Osteoblast (primary cell): Measurements from ENCODE around the gene RPL21. TPM values are rescaled to one million over a fixed set of nuclear protein-coding genes. Genes with fewer than 3 reads are reported as not detected.
"Not testable (repeated sequence)": the region's sequence is repeated elsewhere in the genome, so short reads cannot be mapped to it uniquely, and the experiment has no call there.

ENCODE experiments used
- DNase-seq: peaks from one replicate; pipeline ENCODE4 v3.0.0; 2011; ENCODE audit warnings: low spot score, mixed read lengths; ENCODE audit not compliant: insufficient read length; ENCODE audit errors: missing footprints
- H2AFZ ChIP-seq: 2 replicates; pipeline ENCODE4 v1.6.0; 2011; ENCODE audit warnings: mild to moderate bottlenecking, low read length
- H3K27ac ChIP-seq: 2 replicates; pipeline ENCODE4 v1.5.1; 2011; ENCODE audit warnings: mild to moderate bottlenecking, low read depth, low read length, moderate library complexity
- H3K27me3 ChIP-seq: 2 replicates; pipeline ENCODE4 v1.6.0; 2012; ENCODE audit warnings: mild to moderate bottlenecking, control low read depth, inconsistent platforms, low read length, moderate library complexity; ENCODE audit not compliant: insufficient read depth
- H3K36me3 ChIP-seq: 2 replicates; pipeline ENCODE4 v1.5.1; 2011; ENCODE audit warnings: mild to moderate bottlenecking, low read length, control low read depth, moderate library complexity; ENCODE audit not compliant: insufficient read depth
- H3K4me1 ChIP-seq: 2 replicates; pipeline ENCODE4 v1.5.1; 2011; ENCODE audit warnings: mild to moderate bottlenecking, low read length, control low read depth, moderate library complexity; ENCODE audit not compliant: insufficient read depth
- H3K4me2 ChIP-seq: 2 replicates; pipeline ENCODE4 v1.6.0; 2011; ENCODE audit warnings: mild to moderate bottlenecking, low read length; ENCODE audit not compliant: insufficient read depth
- H3K4me3 ChIP-seq: fragments of 200-600 bp; sonication (generic); 3 replicates; pipeline ENCODE4 v1.5.1; 2012; ENCODE audit warnings: mild to moderate bottlenecking, low read length, inconsistent platforms; ENCODE audit not compliant: insufficient read depth
- H3K79me2 ChIP-seq: 2 replicates; pipeline ENCODE4 v1.6.0; 2012; ENCODE audit warnings: mild to moderate bottlenecking, low read length, control low read depth, inconsistent platforms; ENCODE audit not compliant: insufficient read depth
- H3K9me3 ChIP-seq: 2 replicates; pipeline ENCODE4 v1.5.1; 2011; ENCODE audit warnings: low read depth, low read length, control low read depth
- H4K20me1 ChIP-seq: 2 replicates; pipeline ENCODE4 v1.6.0; 2012; ENCODE audit warnings: mild to moderate bottlenecking, low read length, control low read depth; ENCODE audit not compliant: insufficient read depth
- total RNA-seq: library from RNA; depleted of rRNA; stranded (reverse); fragments of >200 nt; gene quantifications from 2 replicates; pipeline ENCODE4 v1.2.3, GENCODE V29; 2012
- TF ChIP-seq, protein P1 (sequence below): IDR thresholded peaks from 2 replicates; pipeline ENCODE4 v1.5.1; 2011; ENCODE audit warnings: mild to moderate bottlenecking, low read depth, low read length, moderate library complexity; ENCODE audit errors: extremely low read depth

Gene RPL21
- total RNA-seq, 1 donor: 544 TPM

GRCh38 chr13:27208514-27208913 is 42.8 kb upstream of the RPL21 start:
- TF ChIP-seq, protein P1, sequence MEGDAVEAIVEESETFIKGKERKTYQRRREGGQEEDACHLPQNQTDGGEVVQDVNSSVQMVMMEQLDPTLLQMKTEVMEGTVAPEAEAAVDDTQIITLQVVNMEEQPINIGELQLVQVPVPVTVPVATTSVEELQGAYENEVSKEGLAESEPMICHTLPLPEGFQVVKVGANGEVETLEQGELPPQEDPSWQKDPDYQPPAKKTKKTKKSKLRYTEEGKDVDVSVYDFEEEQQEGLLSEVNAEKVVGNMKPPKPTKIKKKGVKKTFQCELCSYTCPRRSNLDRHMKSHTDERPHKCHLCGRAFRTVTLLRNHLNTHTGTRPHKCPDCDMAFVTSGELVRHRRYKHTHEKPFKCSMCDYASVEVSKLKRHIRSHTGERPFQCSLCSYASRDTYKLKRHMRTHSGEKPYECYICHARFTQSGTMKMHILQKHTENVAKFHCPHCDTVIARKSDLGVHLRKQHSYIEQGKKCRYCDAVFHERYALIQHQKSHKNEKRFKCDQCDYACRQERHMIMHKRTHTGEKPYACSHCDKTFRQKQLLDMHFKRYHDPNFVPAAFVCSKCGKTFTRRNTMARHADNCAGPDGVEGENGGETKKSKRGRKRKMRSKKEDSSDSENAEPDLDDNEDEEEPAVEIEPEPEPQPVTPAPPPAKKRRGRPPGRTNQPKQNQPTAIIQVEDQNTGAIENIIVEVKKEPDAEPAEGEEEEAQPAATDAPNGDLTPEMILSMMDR: no peak
- H3K4me3 ChIP-seq: no peak overlapping the region
- H3K27me3 ChIP-seq: no peaks in the 10 kb centered on the region
- no peaks in the 10 kb centered on the region for H3K9me3 ChIP-seq
- H3K4me2 ChIP-seq: no peak overlapping the region
- no peaks in the 10 kb centered on the region for H3K4me1 ChIP-seq
- no peak for DNase-seq
- H3K27ac ChIP-seq: no peak overlapping the region
- H4K20me1 ChIP-seq: no peaks in the 10 kb centered on the region
- no peaks in the 10 kb centered on the region for H3K36me3 ChIP-seq
- no peak overlapping the region for H2AFZ ChIP-seq
- H3K79me2 ChIP-seq: no peaks in the 10 kb centered on the region

DNA sequence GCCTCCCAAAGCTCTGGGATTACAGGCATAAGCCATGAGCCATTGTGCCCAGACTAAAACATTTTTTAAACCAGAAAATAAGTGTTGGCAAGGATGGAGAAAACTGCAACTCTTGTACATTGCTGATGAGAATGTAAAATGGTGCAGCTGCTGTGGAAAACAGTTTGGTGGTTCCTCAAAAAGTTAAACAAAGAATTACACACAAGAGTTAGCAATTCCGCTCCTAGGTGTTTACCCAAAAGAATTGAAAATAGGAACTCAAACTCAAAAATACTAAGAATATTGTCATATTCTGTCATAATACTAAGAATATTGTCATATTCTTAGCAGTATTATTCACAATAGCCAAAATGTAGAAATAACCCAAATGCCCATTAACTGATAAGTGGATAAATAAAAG is 40.1 kb upstream of the RPL21 start:
- Histone ChIP-seq H3K4me2 (no peak overlapping the region), H2AFZ (no peak overlapping the region), H3K36me3 (no peaks in the 10 kb centered on the region), H3K4me1 (no peaks in the 10 kb centered on the region), H3K27me3 (no peaks in the 10 kb centered on the region), H3K4me3 (no peak overlapping the region), H4K20me1 (no peaks in the 10 kb centered on the region), H3K79me2 (no peaks in the 10 kb centered on the region), H3K9me3 (no peaks in the 10 kb centered on the region), H3K27ac (no peak overlapping the region)
- TF ChIP-seq, protein P1: no peak
- no peak for DNase-seq

- H3K27me3 ChIP-seq: no peaks in the 10 kb centered on the region
- H3K4me3 ChIP-seq: no peak overlapping the region
- no peak overlapping the region for H3K27ac ChIP-seq
- no peak for DNase-seq
- TF ChIP-seq, protein P1: no peak
- H4K20me1 ChIP-seq: no peaks in the 10 kb centered on the region
- no peaks in the 10 kb centered on the region for H3K4me1 ChIP-seq
- H3K4me2 ChIP-seq: no peak overlapping the region
- H2AFZ ChIP-seq: no peak overlapping the region
- no peaks in the 10 kb centered on the region for H3K79me2 ChIP-seq
- no peaks in the 10 kb centered on the region for H3K9me3 ChIP-seq
- H3K36me3 ChIP-seq: no peaks in the 10 kb centered on the region
These were observed 39.5 kb upstream of the RPL21 start for GRCh38 chr13:27211771-27212364.

GRCh38 chr13:27213386-27213785 is 38.0 kb upstream of the RPL21 start:
- H3K79me2 ChIP-seq, H3K4me2 ChIP-seq, H3K4me1 ChIP-seq, H3K27me3 ChIP-seq, H3K36me3 ChIP-seq, H3K27ac ChIP-seq, H4K20me1 ChIP-seq, H2AFZ ChIP-seq, DNase-seq, H3K9me3 ChIP-seq, H3K4me3 ChIP-seq: not testable (repeated sequence)

DNA sequence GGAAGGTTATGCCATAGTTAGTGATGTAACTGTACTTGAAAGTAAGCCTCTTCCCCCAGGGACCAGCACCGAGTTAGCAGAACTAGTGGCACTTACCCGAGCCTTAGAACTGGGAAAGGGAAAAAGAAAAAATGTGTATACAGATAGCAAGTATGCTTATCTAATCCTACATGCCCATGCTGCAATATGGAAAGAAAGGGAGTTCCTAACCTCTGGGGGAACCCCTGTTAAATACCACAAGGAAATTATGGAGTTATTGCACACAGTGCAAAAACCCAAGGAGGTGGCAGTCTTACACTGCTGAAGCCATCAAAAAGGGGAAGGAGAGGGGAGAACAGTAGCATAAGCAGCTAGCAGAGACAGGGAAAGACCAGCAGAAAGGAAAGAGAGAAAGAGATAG is 33.6 kb upstream of the RPL21 start:
- not testable (repeated sequence) for H4K20me1 ChIP-seq, H2AFZ ChIP-seq, H3K4me1 ChIP-seq, H3K27me3 ChIP-seq, H3K27ac ChIP-seq, H3K4me2 ChIP-seq, H3K36me3 ChIP-seq, H3K79me2 ChIP-seq, H3K4me3 ChIP-seq, DNase-seq, H3K9me3 ChIP-seq

DNA sequence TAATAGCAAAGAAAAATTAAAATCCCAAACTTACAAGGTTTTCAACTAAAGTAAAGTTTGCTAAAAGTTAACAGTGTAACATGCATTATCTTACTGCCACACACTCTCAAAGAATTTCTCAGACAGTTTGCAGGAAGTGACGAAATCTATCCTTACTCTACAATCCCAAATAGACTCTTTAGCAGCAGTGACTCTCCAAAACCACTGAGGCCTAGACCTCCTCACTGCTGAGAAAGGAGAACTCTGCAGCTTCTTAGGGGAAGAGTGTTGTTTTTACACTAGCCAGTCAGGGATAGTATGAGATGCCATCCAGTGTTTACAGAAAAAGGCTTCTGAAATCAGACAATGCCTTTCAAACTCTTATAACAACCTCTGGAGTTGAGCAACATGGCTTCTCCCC is 32.5 kb upstream of the RPL21 start:
- H3K9me3 ChIP-seq, H2AFZ ChIP-seq, H3K36me3 ChIP-seq, H3K4me2 ChIP-seq, H3K4me3 ChIP-seq, H4K20me1 ChIP-seq, H3K79me2 ChIP-seq, H3K4me1 ChIP-seq, H3K27ac ChIP-seq, DNase-seq, H3K27me3 ChIP-seq: not testable (repeated sequence)
